NCI-H526 (cell line): Measurements from ENCODE around the gene FNDC11.
"Not testable (repeated sequence)": the region's sequence is repeated elsewhere in the genome, so short reads cannot be mapped to it uniquely, and the experiment has no call there.

Experiments
- DNase-seq, 2 experiments: peaks; one replicate each; lab custom pipeline; 2025; lab: John Stamatoyannopoulos, UW

The FNDC11 gene

DNA sequence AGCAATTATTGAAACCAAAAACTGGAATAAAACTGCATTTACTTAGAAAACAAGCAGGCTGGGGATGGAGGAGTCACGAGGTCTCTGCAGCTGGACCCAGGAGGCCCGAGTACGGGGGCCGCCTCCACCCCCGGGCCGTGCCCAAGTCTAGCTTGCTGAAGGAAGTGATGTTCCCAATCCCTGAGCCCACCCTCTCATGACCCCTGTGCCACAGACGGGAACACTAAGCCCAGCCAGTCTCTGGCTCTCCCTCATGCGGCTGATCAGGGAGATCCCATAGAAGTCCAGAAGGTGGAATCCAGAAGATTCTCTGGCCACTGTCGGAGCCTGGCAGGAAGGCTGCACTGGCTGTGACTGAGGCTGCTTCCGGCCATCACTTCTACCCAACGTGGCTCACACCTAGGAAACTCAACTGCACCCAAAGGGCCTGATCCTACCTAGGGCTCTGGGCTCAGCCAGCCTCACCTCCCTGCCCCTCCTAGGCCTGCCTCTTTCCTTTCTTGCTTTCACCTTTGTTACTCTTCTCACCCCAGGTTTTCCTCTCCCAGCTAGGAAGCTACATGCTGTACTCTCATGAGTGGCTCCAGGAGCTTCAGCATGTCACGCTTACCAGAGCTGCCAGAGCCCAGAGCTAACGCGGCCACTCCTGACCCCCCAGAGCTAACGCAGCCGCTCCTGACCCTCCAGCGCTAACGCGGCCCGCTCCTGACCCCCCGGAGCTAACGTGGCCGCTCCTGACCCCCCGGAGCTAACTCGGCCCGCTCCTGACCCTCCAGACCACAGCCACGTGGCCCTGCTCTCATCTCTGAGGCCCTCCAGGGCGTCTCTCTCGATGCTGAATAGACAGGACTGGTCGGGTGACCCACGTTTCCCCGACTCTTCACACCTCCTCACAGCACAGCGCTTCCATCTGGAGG is 44.8 kb downstream of the FNDC11 start:
- no peak for DNase-seq

GRCh38 chr20:63599396-63600050 is 45.6 kb downstream of the FNDC11 start:
- no peak for DNase-seq

GRCh38 chr20:63601679-63602078 is 47.7 kb downstream of the FNDC11 start:
- DNase-seq: not testable (repeated sequence)

- DNase-seq: no peak
These were observed 48.4 kb downstream of the FNDC11 start for GRCh38 chr20:63602321-63602720.
